Neuronal stem cell (in vitro differentiated cells): Measurements from ENCODE around the gene ABLIM1.
A peak's percentile ranks its signal among the peaks of the same experiment; 100 is the strongest.

ENCODE experiments used
- DNase-seq: peaks from one replicate; pipeline ENCODE4 v3.0.0-alpha.2; 2013; ENCODE audit warnings: low spot score
- H2AFZ ChIP-seq: one replicate; pipeline ENCODE4 v1.6.1; 2013; ENCODE audit warnings: mild to moderate bottlenecking, low read length, inconsistent platforms
- H2AK5ac ChIP-seq: 2 replicates; pipeline ENCODE4 v1.6.1; 2013; ENCODE audit warnings: low read depth, mild to moderate bottlenecking, inconsistent platforms, low read length, moderate library complexity, mixed read lengths
- H2BK120ac ChIP-seq: 2 replicates; pipeline ENCODE4 v1.6.1; 2013; ENCODE audit warnings: low read depth, mild to moderate bottlenecking, inconsistent platforms, low read length, moderate library complexity, mixed read lengths
- H2BK12ac ChIP-seq: one replicate; pipeline ENCODE4 v1.6.1; 2013; ENCODE audit warnings: low read length, inconsistent platforms
- H2BK15ac ChIP-seq: 2 replicates; pipeline ENCODE4 v1.6.1; 2013; ENCODE audit warnings: mild to moderate bottlenecking, low read length, inconsistent platforms, mixed read lengths
- H2BK5ac ChIP-seq: one replicate; pipeline ENCODE4 v1.6.1; 2013; ENCODE audit warnings: inconsistent platforms, mild to moderate bottlenecking, low read length, moderate library complexity
- H3K14ac ChIP-seq: one replicate; pipeline ENCODE4 v1.6.1; 2013; ENCODE audit warnings: low read length, inconsistent platforms
- H3K18ac ChIP-seq: 2 replicates; pipeline ENCODE4 v1.6.1; 2013; ENCODE audit warnings: low read length, inconsistent platforms
- H3K23ac ChIP-seq: 2 replicates; pipeline ENCODE4 v1.6.1; 2013; ENCODE audit warnings: low read depth, mild to moderate bottlenecking, mixed read lengths, low read length, inconsistent platforms; ENCODE audit not compliant: poor library complexity
- H3K27ac ChIP-seq: replicated peaks from 3 replicates; pipeline ENCODE4 v1.5.1; 2013; ENCODE audit warnings: low read length, inconsistent platforms
- H3K27me3 ChIP-seq, 3 experiments: 2 replicates each; pipeline ENCODE4 v1.6.1; 2013; ENCODE audit warnings: low read length in 3 of 3, mild to moderate bottlenecking in 2 of 3, inconsistent platforms in 1 of 3, low read depth in 1 of 3, mixed read lengths in 1 of 3, moderate library complexity in 1 of 3; ENCODE audit not compliant: control insufficient read depth in 3 of 3, insufficient read depth in 3 of 3
- H3K36me3 ChIP-seq, 2 donors: replicated peaks in 1 of 2; 2 replicates each; pipeline ENCODE4 v1.6.1; 2013; ENCODE audit warnings: low read length in 2 of 2; ENCODE audit not compliant: control insufficient read depth in 2 of 2, insufficient read depth in 2 of 2
- H3K4ac ChIP-seq: 2 replicates; pipeline ENCODE4 v1.6.1; 2013; ENCODE audit warnings: inconsistent platforms, mild to moderate bottlenecking, low read length, moderate library complexity
- H3K4me1 ChIP-seq, 2 donors: 1 replicate in 1 of 2; 2 replicates in 1 of 2; pipeline ENCODE4 v1.6.1; 2013; ENCODE audit warnings: low read length in 2 of 2, low read depth in 1 of 2; ENCODE audit not compliant: control insufficient read depth in 2 of 2, insufficient read depth in 1 of 2
- H3K4me2 ChIP-seq: one replicate; pipeline ENCODE4 v1.6.1; 2013; ENCODE audit warnings: mild to moderate bottlenecking, low read length, inconsistent platforms; ENCODE audit not compliant: insufficient read depth, poor library complexity, severe bottlenecking
- H3K4me3 ChIP-seq, 2 donors: 2 replicates each; pipeline ENCODE4 v1.5.1; 2013; ENCODE audit warnings: low read length in 2 of 2, mild to moderate bottlenecking in 2 of 2, inconsistent platforms in 1 of 2, moderate library complexity in 1 of 2
- H3K79me1 ChIP-seq: one replicate; pipeline ENCODE4 v1.6.1; 2013; ENCODE audit warnings: low read depth, mild to moderate bottlenecking, inconsistent platforms, low read length, moderate library complexity
- H3K9ac ChIP-seq: one replicate; pipeline ENCODE4 v1.6.1; 2013; ENCODE audit warnings: mild to moderate bottlenecking, low read depth, low read length, inconsistent platforms; ENCODE audit not compliant: poor library complexity
- H3K9me3 ChIP-seq, 2 donors: replicated peaks in 1 of 2; 2 replicates each; pipeline versions ENCODE3 to v1.6.1; 2013; ENCODE audit warnings: low read length in 2 of 2, mild to moderate bottlenecking in 2 of 2, inconsistent platforms in 1 of 2, low read depth in 1 of 2, mixed read lengths in 1 of 2, moderate library complexity in 1 of 2; ENCODE audit not compliant: control insufficient read depth in 2 of 2, insufficient read depth in 1 of 2
- H4K8ac ChIP-seq: one replicate; pipeline ENCODE4 v1.6.1; 2013; ENCODE audit warnings: low read depth, mild to moderate bottlenecking, inconsistent platforms, low read length, moderate library complexity
- H4K91ac ChIP-seq: one replicate; pipeline ENCODE4 v1.6.1; 2013; ENCODE audit warnings: low read length, low read depth, mild to moderate bottlenecking, inconsistent platforms; ENCODE audit not compliant: poor library complexity
- WGBS, 2 donors: extraction: QIAGEN DNeasy Blood & Tissue Kit; methylation state at CpG; one replicate each; pipeline ENCODE4 v1.1.7; 2013; ENCODE audit warnings: missing lambda C conversion rate in 2 of 2, mixed read lengths in 1 of 2; ENCODE audit not compliant: insufficient read length in 2 of 2, insufficient replicate concordance in 1 of 2; ENCODE audit errors: extremely low coverage in 2 of 2; 5-methylcytosine and 5-hydroxymethylcytosine counted together

The ABLIM1 gene

GRCh38 chr10:114683593-114683992, 25.5 kb upstream of the ABLIM1 start:
- no peak overlapping the region for H3K4me3 ChIP-seq
- H3K4me2 ChIP-seq = no peak overlapping the region
- no CpG with 5 or more reads among the region's 9 CpGs for WGBS, 2 donors
- no peak overlapping the region for H3K23ac ChIP-seq
- peaks cover 4 to 27% of the 10 kb centered on the region in 2 donors for H3K4me1 ChIP-seq
- H2BK5ac ChIP-seq = no peak overlapping the region
- no peak overlapping the region for H3K18ac ChIP-seq
- no peaks in the 10 kb centered on the region for H3K36me3 ChIP-seq
- H4K91ac ChIP-seq = no peak overlapping the region
- no peak overlapping the region for H2BK15ac ChIP-seq
- H3K9me3 ChIP-seq = no peaks in the 10 kb centered on the region
- no peak overlapping the region for H3K14ac ChIP-seq
- no peak overlapping the region for H3K4ac ChIP-seq
- H3K79me1 ChIP-seq = no peaks in the 10 kb centered on the region
- no peak overlapping the region for H2BK120ac ChIP-seq
- H3K27me3 ChIP-seq = no peaks in the 10 kb centered on the region
- H3K9ac ChIP-seq = no peak overlapping the region
- no peak overlapping the region for H3K27ac ChIP-seq
- no peak for DNase-seq
- no peak overlapping the region for H2AK5ac ChIP-seq
- no peak overlapping the region for H2BK12ac ChIP-seq
- H2AFZ ChIP-seq = peak overlapping the region; percentile 30
- H4K8ac ChIP-seq = no peak overlapping the region

GRCh38 chr10:114683162-114683561, 25.1 kb upstream of the ABLIM1 start:
- H3K9me3 ChIP-seq = no peaks in the 10 kb centered on the region
- H3K4me2 ChIP-seq = no peak overlapping the region
- no CpG with 5 or more reads among the region's 10 CpGs for WGBS, 2 donors
- no peak overlapping the region for H4K91ac ChIP-seq
- DNase-seq = no peak
- H3K27me3 ChIP-seq = no peaks in the 10 kb centered on the region
- H3K79me1 ChIP-seq = no peaks in the 10 kb centered on the region
- no peak overlapping the region for H2AK5ac ChIP-seq
- H3K14ac ChIP-seq = no peak overlapping the region
- no peak overlapping the region for H2BK5ac ChIP-seq
- no peak overlapping the region for H2BK120ac ChIP-seq
- H3K4ac ChIP-seq = no peak overlapping the region
- no peak overlapping the region for H3K9ac ChIP-seq
- H3K23ac ChIP-seq = no peak overlapping the region
- H3K27ac ChIP-seq = no peak overlapping the region
- peak overlapping the region; percentile 30 for H2AFZ ChIP-seq
- H2BK12ac ChIP-seq = no peak overlapping the region
- H3K4me3 ChIP-seq = no peak overlapping the region
- no peak overlapping the region for H2BK15ac ChIP-seq
- no peak overlapping the region for H4K8ac ChIP-seq
- peaks cover 4 to 31% of the 10 kb centered on the region in 2 donors for H3K4me1 ChIP-seq
- no peaks in the 10 kb centered on the region for H3K36me3 ChIP-seq
- H3K18ac ChIP-seq = no peak overlapping the region

DNA sequence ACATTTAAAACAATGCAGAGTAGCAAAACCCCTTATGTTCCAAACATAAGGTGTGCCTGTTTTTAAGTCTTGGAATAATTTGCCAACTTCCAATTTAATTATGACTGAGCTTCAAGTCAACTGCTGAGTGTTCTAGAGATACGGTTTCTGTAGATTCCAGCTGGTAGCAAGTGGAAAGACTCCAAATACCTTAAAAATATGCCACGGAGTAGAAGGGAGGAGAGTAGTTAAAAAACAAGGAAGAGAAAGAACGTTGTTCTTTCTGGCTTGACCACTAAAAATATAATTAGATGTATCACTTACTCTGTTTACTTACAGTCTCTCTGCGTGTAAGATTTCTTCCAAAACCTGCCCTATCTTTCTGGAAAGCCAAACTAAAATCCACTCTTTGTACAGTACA, 24.5 kb upstream of the ABLIM1 start:
- Histone ChIP-seq H2BK15ac (no peak overlapping the region), H2BK120ac (no peak overlapping the region), H2AK5ac (no peak overlapping the region), H4K91ac (no peak overlapping the region), H2BK12ac (no peak overlapping the region), H3K4me3 (no peak overlapping the region), H3K4me1 (peaks cover 4 to 33% of the 10 kb centered on the region in 2 donors), H3K23ac (no peak overlapping the region), H3K18ac (no peak overlapping the region), H4K8ac (no peak overlapping the region), H3K79me1 (no peaks in the 10 kb centered on the region), H2AFZ (no peak overlapping the region), H3K9me3 (no peaks in the 10 kb centered on the region), H3K27ac (no peak overlapping the region), H3K9ac (no peak overlapping the region), H3K14ac (no peak overlapping the region), H2BK5ac (no peak overlapping the region), H3K4ac (no peak overlapping the region), H3K36me3 (no peaks in the 10 kb centered on the region), H3K4me2 (no peak overlapping the region), H3K27me3 (no peaks in the 10 kb centered on the region)
- WGBS, 2 donors = no CpG with 5 or more reads among the region's 4 CpGs
- no peak for DNase-seq

- no CpG with 5 or more reads among the region's 3 CpGs for WGBS, 2 donors
- H3K27ac ChIP-seq = no peak overlapping the region
Observed at GRCh38 chr10:114682121-114682520, 24.0 kb upstream of the ABLIM1 start.

More at GRCh38 chr10:114682121-114682520, 24.0 kb upstream of the ABLIM1 start:
- H3K9me3 ChIP-seq = no peaks in the 10 kb centered on the region
- H3K27me3 ChIP-seq = no peaks in the 10 kb centered on the region
- H2BK5ac ChIP-seq = no peak overlapping the region
- no peak overlapping the region for H3K4me3 ChIP-seq
- H2BK12ac ChIP-seq = no peak overlapping the region
- no peak overlapping the region for H4K91ac ChIP-seq
- peaks cover 4 to 33% of the 10 kb centered on the region in 2 donors for H3K4me1 ChIP-seq
- H3K9ac ChIP-seq = no peak overlapping the region
- no peak overlapping the region for H3K4me2 ChIP-seq
- H3K14ac ChIP-seq = no peak overlapping the region
- no peak overlapping the region for H2BK120ac ChIP-seq
- H2AK5ac ChIP-seq = no peak overlapping the region
- no peak overlapping the region for H3K18ac ChIP-seq
- H3K4ac ChIP-seq = no peak overlapping the region
- H2AFZ ChIP-seq = no peak overlapping the region
- H4K8ac ChIP-seq = no peak overlapping the region
- no peak overlapping the region for H3K23ac ChIP-seq
- no peak for DNase-seq
- H2BK15ac ChIP-seq = no peak overlapping the region
- H3K79me1 ChIP-seq = no peaks in the 10 kb centered on the region
- no peaks in the 10 kb centered on the region for H3K36me3 ChIP-seq
